ENCODE measurements around the gene BOD1L2. TPM values are rescaled to one million over a fixed set of nuclear protein-coding genes. Genes with fewer than 3 reads are reported as not detected.

The BOD1L2 gene
- total RNA-seq, 5 donors from 2014 or later (not counting 1 experiment from before 2014, with no cell fraction given), result not detected

DNA sequence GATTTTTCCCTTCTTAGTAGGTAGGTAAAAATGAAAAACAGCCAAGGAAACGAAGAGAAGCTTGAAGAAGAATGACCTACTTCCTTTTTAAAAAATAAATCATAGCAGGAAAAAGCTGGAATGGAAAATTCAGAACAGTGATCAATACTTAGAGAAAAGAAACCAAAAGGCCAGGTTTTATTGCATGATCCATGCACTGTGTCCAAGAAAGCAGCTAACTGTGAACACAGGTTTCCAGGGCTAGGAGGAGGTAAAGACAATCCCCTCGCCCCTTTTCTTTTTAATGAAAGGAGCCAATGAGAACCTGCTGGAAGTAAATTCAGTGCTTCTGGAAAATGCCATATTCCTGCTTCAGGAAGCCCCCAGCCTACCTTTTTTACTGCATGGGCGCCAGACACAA, 47.2 kb downstream of the BOD1L2 start:
- H3K4me1 ChIP-seq (ENCODE audit: control insufficient read depth in 1 of 2, extremely low read depth in 1 of 2, insufficient read depth in 2 of 2, low read length in 2 of 2), result no peaks in the 10 kb centered on the region
- Mint-ChIP-seq H3K36me3 (no peaks in the 10 kb centered on the region), H3K4me1 (no peaks in the 10 kb centered on the region), H3K27me3 (peaks cover 9 to 18% of the 10 kb centered on the region in 2 donors), H3K9me3 (no peaks in the 10 kb centered on the region), H3K4me3 (no peak overlapping the region), H3K27ac (no peak overlapping the region)
- no peak overlapping the region for H3K4me3 ChIP-seq (ENCODE audit: control insufficient read depth in 1 of 2, extremely low read depth in 1 of 2, low read length in 1 of 2)
- ChIA-PET CTCF (no interaction called here), POLR2A (no interaction called here)
- H3K9me3 ChIP-seq, result no peaks in the 10 kb centered on the region
- peaks cover 0 to 13% of the 10 kb centered on the region in 2 experiments for H3K27me3 ChIP-seq (replicated peaks in 1 of 2; ENCODE audit: control insufficient read depth in 2 of 2, extremely low read depth in 1 of 2, insufficient read depth in 2 of 2, low read length in 1 of 2)
- ATAC-seq (replicated peaks in 1 of 4) (no peak), DNase-seq (no peak)
- WGBS (ENCODE audit: insufficient coverage), result no CpG with 5 or more reads among the region's 3 CpGs
- no peaks in the 10 kb centered on the region for H3K36me3 ChIP-seq (ENCODE audit: control insufficient read depth in 2 of 2, extremely low read depth in 1 of 2, insufficient read depth in 1 of 2, low read length in 1 of 2)
- no peak overlapping the region for H3K27ac ChIP-seq (ENCODE audit: low read length)

DNA sequence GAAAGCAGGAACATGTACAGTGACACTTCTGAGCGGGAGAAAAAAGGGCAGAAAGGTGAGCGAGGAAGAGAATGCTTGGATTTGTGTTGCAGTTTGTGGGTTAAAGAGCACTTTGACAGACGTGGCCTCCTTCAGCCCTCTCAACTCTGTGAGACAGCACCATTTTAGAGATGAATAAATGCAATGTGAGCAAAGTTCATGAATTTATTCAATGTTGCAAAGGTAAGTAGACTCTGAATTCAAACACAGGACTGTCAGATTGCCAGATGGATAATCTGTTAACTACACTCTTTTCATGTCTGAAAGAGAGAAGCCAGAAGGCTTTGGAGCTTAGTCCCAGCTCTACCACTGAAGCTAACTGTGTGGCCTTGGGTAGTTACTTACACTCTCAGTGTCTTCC, 47.7 kb downstream of the BOD1L2 start:
- Mint-ChIP-seq H3K36me3 (no peaks in the 10 kb centered on the region), H3K4me3 (no peak overlapping the region), H3K4me1 (no peaks in the 10 kb centered on the region), H3K27ac (no peak overlapping the region), H3K27me3 (peaks cover 9 to 19% of the 10 kb centered on the region in 2 donors), H3K9me3 (no peaks in the 10 kb centered on the region)
- WGBS (ENCODE audit: insufficient coverage), result 100% methylated on average over 2 of the region's 3 CpGs
- H3K4me3 ChIP-seq (ENCODE audit: control insufficient read depth in 1 of 2, extremely low read depth in 1 of 2, low read length in 1 of 2), result no peak overlapping the region
- no peaks in the 10 kb centered on the region for H3K9me3 ChIP-seq
- POLR2A ChIA-PET, result no interaction called here
- H3K36me3 ChIP-seq (ENCODE audit: control insufficient read depth in 2 of 2, extremely low read depth in 1 of 2, insufficient read depth in 1 of 2, low read length in 1 of 2), result no peaks in the 10 kb centered on the region
- no peak overlapping the region for H3K27ac ChIP-seq (ENCODE audit: low read length)
- CTCF ChIA-PET, result no interaction called here
- DNase-seq (no peak), ATAC-seq (replicated peaks in 1 of 4) (no peak)
- no peaks in the 10 kb centered on the region for H3K4me1 ChIP-seq (ENCODE audit: control insufficient read depth in 1 of 2, extremely low read depth in 1 of 2, insufficient read depth in 2 of 2, low read length in 2 of 2)
- peaks cover 0 to 13% of the 10 kb centered on the region in 2 experiments for H3K27me3 ChIP-seq (replicated peaks in 1 of 2; ENCODE audit: control insufficient read depth in 2 of 2, extremely low read depth in 1 of 2, insufficient read depth in 2 of 2, low read length in 1 of 2)

- DNase-seq, result no peak
- no peaks in the 10 kb centered on the region for H3K36me3 Mint-ChIP-seq
- Histone ChIP-seq H3K9me3 (no peaks in the 10 kb centered on the region), H3K27ac (ENCODE audit: low read length) (no peak overlapping the region), H3K27me3 (replicated peaks in 1 of 2; ENCODE audit: control insufficient read depth in 2 of 2, extremely low read depth in 1 of 2, insufficient read depth in 2 of 2, low read length in 1 of 2) (peaks cover 0 to 13% of the 10 kb centered on the region in 2 experiments), H3K4me1 (ENCODE audit: control insufficient read depth in 1 of 2, extremely low read depth in 1 of 2, insufficient read depth in 2 of 2, low read length in 2 of 2) (no peaks in the 10 kb centered on the region), H3K4me3 (ENCODE audit: control insufficient read depth in 1 of 2, extremely low read depth in 1 of 2, low read length in 1 of 2) (no peak overlapping the region), H3K36me3 (ENCODE audit: control insufficient read depth in 2 of 2, extremely low read depth in 1 of 2, insufficient read depth in 1 of 2, low read length in 1 of 2) (no peaks in the 10 kb centered on the region)
- CTCF ChIA-PET, result no interaction called here
- POLR2A ChIA-PET, result no interaction called here
- H3K9me3 Mint-ChIP-seq, result no peaks in the 10 kb centered on the region
- H3K4me1 Mint-ChIP-seq, result no peaks in the 10 kb centered on the region
- peaks cover 9 to 22% of the 10 kb centered on the region in 2 donors for H3K27me3 Mint-ChIP-seq
- H3K27ac Mint-ChIP-seq, result no peak overlapping the region
- ATAC-seq (replicated peaks in 1 of 4), result no peak
- no peak overlapping the region for H3K4me3 Mint-ChIP-seq
- WGBS (ENCODE audit: insufficient coverage), result no CpG with 5 or more reads among the region's 1 CpG
Measured at GRCh38 chr18:57195341-57195740, 48.5 kb downstream of the BOD1L2 start.

DNA sequence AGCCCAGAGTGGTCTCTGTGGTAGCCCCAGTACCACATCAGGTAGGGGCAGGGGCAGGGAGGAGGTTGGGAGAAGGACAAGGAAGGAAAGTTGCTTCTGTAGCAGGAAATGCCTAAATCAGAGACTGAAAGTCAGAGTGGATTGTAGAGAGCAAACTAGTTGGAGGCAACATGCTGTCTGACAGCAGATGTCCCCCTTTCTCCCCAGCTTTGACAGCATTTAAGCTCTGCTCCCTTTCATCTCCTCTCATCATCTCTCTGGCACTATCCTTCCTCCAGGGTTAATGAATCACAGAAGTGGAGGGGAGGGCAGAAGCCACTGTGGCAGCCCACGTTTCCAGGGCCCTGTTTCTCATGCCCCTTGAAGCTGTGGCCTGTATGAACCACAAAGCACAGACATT, 50.4 kb downstream of the BOD1L2 start:
- Mint-ChIP-seq H3K27ac (no peak overlapping the region), H3K36me3 (no peaks in the 10 kb centered on the region), H3K9me3 (no peaks in the 10 kb centered on the region), H3K27me3 (peaks cover 13 to 25% of the 10 kb centered on the region in 2 donors), H3K4me3 (no peak overlapping the region), H3K4me1 (no peaks in the 10 kb centered on the region)
- ATAC-seq (replicated peaks in 1 of 4) (no peak), DNase-seq (no peak)
- 17% methylated on average over 1 of the region's 1 CpG for WGBS (ENCODE audit: insufficient coverage)
- H3K27me3 ChIP-seq (replicated peaks in 1 of 2; ENCODE audit: control insufficient read depth in 2 of 2, extremely low read depth in 1 of 2, insufficient read depth in 2 of 2, low read length in 1 of 2), result peaks cover 0 to 13% of the 10 kb centered on the region in 2 experiments
- ChIA-PET CTCF (no interaction called here), POLR2A (no interaction called here)
- no peak overlapping the region for H3K27ac ChIP-seq (ENCODE audit: low read length)
- no peak overlapping the region for H3K4me3 ChIP-seq (ENCODE audit: control insufficient read depth in 1 of 2, extremely low read depth in 1 of 2, low read length in 1 of 2)
- no peaks in the 10 kb centered on the region for H3K4me1 ChIP-seq (ENCODE audit: control insufficient read depth in 1 of 2, extremely low read depth in 1 of 2, insufficient read depth in 2 of 2, low read length in 2 of 2)
- H3K36me3 ChIP-seq (ENCODE audit: control insufficient read depth in 2 of 2, extremely low read depth in 1 of 2, insufficient read depth in 1 of 2, low read length in 1 of 2), result no peaks in the 10 kb centered on the region
- no peaks in the 10 kb centered on the region for H3K9me3 ChIP-seq

- no peaks in the 10 kb centered on the region for H3K4me1 ChIP-seq (ENCODE audit: control insufficient read depth in 1 of 2, extremely low read depth in 1 of 2, insufficient read depth in 2 of 2, low read length in 2 of 2)
- no peak overlapping the region for H3K27ac ChIP-seq (ENCODE audit: low read length)
- Mint-ChIP-seq H3K4me3 (no peak overlapping the region), H3K9me3 (no peaks in the 10 kb centered on the region), H3K27ac (no peak overlapping the region), H3K4me1 (no peaks in the 10 kb centered on the region), H3K36me3 (no peaks in the 10 kb centered on the region), H3K27me3 (peaks cover 13 to 25% of the 10 kb centered on the region in 2 donors)
- H3K27me3 ChIP-seq (replicated peaks in 1 of 2; ENCODE audit: control insufficient read depth in 2 of 2, extremely low read depth in 1 of 2, insufficient read depth in 2 of 2, low read length in 1 of 2), result peaks cover 0 to 13% of the 10 kb centered on the region in 2 experiments
- CTCF ChIA-PET, result no interaction called here
- H3K4me3 ChIP-seq (ENCODE audit: control insufficient read depth in 1 of 2, extremely low read depth in 1 of 2, low read length in 1 of 2), result no peak overlapping the region
- no peak for ATAC-seq (replicated peaks in 1 of 4)
- DNase-seq, result no peak
- POLR2A ChIA-PET, result no interaction called here
- H3K36me3 ChIP-seq (ENCODE audit: control insufficient read depth in 2 of 2, extremely low read depth in 1 of 2, insufficient read depth in 1 of 2, low read length in 1 of 2), result no peaks in the 10 kb centered on the region
- 67% methylated on average over 1 of the region's 1 CpG for WGBS (ENCODE audit: insufficient coverage)
- no peaks in the 10 kb centered on the region for H3K9me3 ChIP-seq
Measured at GRCh38 chr18:57198073-57198472, 51.2 kb downstream of the BOD1L2 start.

Other genes with a start within 250 kb of the BOD1L2 start
- gene ST8SIA3, start 205.5 kb downstream of the BOD1L2 start, total RNA-seq, result not detected